ENCODE measurements around the gene SEMA3F.

The SEMA3F gene

DNA sequence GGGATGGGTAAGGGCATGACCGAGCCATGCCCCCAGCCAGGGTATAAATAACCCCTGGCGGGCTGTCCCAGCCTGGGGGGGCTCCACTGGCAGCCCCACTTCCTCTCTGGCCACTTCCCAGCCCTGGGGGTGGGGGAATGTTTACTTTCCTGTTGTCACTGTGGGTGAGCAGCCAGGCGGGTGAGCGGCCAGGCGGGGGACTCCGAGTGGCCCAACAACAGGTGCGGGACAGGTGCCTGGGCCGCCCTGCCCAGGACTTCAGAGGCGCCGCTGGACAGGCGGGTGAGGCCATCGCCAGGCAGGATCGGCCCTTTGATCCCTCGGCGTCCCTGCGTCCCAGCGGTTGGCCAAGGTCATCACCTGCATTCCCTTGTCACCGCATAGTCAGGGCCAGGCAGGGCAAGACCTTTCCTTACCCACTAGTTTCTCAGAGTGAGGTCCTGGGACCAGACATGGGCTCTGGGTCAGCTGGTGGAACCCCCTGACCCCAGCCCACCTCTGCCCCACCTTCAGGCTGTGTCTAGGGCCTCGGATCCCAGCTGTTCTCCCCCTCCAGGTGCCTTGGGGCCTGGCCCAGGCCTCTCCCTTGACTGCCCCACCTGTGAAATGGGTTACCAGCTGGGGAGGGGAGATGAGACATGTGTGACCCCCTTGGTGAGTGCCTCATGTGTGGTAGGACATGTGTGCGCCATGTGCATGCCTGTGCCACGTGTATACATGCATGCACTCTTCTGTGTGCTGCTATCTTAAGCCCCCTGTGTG, 16.6 kb downstream of the SEMA3F start:
- no peak for DNase-seq

- DNase-seq: no peak
Observed at GRCh38 chr3:50172626-50173220, 17.6 kb downstream of the SEMA3F start.

- no peak for DNase-seq
Observed at GRCh38 chr3:50173685-50174516, 18.8 kb downstream of the SEMA3F start.

GRCh38 chr3:50174517-50174895, 19.4 kb downstream of the SEMA3F start:
- DNase-seq: no peak

DNA sequence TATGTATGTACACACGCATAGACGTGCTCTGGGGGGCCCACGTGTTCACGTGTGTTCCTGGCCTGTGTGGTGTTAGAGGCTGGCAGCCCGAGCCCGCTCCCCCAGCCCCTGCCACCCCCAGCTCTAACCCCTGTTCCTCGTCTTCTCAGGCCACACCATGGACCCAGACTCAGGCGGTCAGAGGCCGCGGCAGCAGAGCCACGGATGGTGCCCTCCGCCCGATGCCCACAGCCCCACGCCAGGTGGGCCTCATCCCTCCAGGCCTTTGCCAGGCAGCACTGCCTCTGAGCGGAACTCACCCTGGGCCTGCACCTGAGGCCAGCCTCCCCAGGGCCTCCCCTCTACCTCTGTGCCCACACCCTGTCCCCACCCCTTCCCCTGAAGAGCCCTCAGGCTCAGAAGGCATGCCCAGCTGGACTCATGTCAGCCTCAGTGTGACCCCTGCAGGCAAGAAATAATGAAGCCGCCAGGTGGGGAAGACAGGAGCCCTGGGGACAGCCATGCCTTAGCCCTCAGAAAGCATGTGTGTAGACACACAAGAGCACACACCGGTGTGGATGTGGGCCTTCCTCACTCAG, 19.9 kb downstream of the SEMA3F start:
- no peak for DNase-seq

DNA sequence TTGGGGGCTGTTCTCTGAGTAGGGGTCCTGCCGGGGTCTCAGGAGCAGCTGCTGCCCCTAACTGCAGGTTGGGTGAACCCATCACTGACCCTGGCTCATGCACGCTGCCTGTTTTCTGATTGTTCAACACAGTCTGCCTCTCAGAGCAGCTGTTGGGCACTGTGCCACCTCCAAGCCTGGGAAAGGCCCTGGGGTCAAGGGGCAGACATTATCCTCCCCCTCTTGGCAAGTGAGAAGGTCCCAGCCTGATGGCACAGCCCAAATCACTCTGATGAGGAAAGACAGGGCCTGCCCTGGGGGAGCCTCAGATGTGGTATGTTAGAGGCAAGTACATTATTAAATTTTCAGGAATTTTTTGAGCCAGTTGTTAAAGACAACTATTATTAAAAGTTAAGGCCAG, 22.2 kb downstream of the SEMA3F start:
- no peak for DNase-seq

DNA sequence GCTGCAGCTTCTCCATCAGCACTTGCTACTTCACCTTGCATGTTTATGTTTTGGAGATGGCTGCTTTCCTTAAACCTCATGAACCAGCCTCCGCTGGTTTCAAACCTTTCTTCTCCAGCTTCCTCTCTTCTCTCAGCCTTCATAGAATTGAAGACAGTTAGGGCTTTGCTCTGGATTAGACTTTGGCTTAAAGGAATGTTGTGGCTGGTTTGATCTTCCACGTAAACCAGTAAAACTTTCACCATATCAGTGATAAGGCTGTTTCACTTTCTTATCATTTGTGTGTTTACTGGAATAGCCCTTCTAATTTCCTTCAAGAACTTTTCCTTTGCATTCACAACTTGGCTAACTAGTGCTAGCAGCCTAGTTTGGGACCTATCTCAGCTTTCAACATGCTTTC, 24.6 kb downstream of the SEMA3F start:
- DNase-seq: no peak

GRCh38 chr3:50181985-50182384, 26.9 kb downstream of the SEMA3F start:
- no peak for DNase-seq

DNA sequence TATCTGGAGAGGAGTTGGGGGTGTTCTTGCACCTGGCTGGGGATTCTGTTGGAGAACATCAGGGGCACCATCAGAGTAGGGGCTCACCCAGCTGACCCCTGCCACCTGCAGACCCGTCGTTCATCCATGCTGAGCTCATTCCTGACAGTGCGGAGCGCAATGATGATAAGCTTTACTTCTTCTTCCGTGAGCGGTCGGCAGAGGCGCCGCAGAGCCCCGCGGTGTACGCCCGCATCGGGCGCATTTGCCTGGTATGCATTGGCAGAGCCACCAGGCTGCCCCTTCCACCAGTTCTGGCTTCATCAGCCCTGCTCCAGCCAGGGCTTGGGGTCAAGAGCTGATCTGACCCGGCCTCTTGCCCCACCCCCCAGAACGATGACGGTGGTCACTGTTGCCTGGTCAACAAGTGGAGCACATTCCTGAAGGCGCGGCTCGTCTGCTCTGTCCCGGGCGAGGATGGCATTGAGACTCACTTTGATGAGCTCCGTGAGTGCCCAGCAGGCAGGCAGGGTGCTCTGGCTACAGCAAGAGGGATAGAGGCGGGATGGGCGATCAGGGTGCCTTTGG, 27.5 kb downstream of the SEMA3F start:
- DNase-seq: no peak

DNA sequence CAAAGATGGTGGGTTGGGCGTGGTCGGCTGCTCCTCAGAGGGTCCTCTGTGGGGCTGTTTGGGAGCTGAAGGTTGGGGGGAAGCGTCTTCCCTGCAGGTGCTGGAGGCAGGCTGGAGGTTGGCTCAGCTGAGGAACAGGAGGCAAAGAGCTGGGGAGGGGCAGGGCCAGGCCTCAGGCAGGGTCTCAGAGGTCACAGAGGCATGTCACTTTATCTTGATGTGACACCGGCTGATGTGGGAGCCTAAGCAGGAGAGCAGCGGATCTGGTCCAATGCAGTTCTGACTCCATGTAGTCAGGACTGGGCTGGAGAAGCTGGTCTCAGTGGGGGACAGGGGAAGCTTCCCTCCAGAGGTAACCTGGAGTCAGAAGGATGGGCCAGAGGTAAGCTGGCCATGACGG, 28.6 kb downstream of the SEMA3F start:
- no peak for DNase-seq

GRCh38 chr3:50184242-50184978, 29.3 kb downstream of the SEMA3F start:
- DNase-seq: no peak

DNA sequence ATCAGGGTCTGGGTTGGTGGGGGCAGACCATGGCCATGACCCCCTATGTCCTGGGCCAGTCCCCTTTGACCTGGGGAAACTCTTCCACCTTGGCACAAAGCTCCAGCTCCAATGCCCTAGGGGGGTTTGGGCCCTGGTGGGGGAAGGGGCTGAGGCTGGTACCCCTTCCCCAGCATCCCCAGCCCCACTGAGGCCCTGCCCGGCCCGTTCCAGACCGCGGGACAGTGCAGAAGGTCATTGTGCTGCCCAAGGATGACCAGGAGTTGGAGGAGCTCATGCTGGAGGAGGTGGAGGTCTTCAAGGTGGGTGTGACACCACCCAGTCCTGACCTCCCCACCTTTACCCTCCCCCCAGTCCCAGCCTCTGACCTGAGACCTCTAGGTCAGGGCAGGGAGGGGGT, 30.1 kb downstream of the SEMA3F start:
- DNase-seq: no peak

DNA sequence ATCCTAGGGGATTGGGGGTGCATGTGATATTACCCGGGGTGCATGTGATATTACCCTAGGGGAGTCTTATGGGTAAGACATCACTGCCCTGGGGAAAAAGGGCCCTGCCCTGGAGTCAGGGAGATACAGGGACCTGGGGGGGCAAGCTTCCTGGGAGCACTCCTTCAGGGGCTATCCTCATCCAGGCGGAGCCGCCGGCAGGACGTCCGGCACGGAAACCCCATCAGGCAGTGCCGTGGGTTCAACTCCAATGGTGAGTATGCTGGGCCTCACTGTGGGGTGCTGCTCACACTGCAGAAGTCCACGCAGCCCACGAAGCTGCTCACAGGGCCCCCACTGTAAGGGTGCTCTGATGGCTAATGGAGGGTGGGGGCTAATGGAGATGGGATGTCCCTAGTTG, 31.0 kb downstream of the SEMA3F start:
- DNase-seq: no peak

DNA sequence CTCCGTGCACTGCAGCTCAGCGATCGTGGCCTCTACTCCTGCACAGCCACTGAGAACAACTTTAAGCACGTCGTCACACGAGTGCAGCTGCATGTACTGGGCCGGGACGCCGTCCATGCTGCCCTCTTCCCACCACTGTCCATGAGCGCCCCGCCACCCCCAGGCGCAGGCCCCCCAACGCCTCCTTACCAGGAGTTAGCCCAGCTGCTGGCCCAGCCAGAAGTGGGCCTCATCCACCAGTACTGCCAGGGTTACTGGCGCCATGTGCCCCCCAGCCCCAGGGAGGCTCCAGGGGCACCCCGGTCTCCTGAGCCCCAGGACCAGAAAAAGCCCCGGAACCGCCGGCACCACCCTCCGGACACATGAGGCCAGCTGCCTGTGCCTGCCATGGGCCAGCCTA, 32.6 kb downstream of the SEMA3F start:
- no peak for DNase-seq

GRCh38 chr3:50189274-50189673, 34.1 kb downstream of the SEMA3F start:
- no peak for DNase-seq

- no peak for DNase-seq
Observed at GRCh38 chr3:50189989-50190388, 34.9 kb downstream of the SEMA3F start.

GRCh38 chr3:50190936-50191660, 36.0 kb downstream of the SEMA3F start, which contains the start of gene GNAT1:
TSS of gene GNAT1 (plus strand) at chr3:50191610. CDS start at chr3:50191726, 116 bp downstream.
- DNase-seq: no peak

DNA sequence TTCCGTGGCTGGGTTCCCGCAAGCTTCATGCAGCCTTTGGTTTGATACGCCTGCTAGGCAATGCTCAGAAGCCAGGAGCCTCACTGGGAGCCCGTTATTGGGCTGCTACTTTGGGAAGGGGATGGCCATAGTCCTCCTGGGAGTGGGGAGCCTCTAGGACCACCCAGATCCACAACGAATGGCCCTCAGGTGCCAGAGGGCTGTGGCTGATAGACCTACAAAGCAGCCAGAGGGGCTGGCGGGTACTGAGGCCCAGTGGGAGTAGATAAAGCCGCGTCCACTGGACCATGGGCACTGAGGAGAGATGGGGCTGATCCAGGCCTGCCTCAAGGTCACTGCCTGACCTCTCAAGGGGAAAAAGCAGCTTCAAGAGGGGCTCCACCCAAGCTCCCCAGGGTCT, 37.0 kb downstream of the SEMA3F start:
- DNase-seq: no peak

DNA sequence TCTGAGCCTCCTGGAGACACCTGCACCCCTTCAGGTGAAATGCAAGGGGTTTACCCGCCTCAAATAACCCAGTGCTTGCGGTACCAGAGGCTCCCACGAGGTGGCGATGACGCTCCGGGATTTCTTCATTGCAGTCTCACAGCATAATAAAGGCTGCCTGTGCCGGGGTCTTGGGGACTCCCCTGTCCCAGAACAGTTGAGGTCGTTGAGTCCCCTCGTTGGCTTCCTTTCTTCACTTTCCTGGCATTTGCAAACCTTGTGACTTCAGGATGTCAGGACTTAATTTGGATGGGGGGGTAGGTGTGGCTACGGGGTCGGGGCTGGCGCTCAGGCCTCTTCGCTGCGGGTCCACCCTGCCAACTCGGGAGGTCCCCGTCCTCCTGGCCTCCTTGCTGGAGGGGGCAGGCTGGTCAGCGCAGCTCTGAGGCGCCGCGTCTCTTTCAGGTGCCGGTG, 37.6 kb downstream of the SEMA3F start:
- peak; percentile 33 to 86 (median 68) for DNase-seq

- DNase-seq: no peak
Observed at GRCh38 chr3:50193286-50193685, 38.2 kb downstream of the SEMA3F start.

DNA sequence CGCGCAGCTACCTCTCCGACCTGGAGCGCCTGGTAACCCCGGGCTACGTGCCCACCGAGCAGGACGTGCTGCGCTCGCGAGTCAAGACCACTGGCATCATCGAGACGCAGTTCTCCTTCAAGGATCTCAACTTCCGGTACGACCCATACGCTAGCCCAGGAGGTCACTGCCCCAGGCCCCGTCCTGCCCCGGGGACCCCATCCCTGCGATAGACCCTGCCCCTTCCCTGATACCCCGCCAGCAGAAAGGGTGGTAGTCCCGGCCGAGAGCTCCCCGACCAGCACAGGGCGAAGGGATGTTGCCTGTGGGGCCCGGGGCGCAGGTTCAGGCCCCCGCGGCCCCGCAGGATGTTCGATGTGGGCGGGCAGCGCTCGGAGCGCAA, 38.6 kb downstream of the SEMA3F start:
- DNase-seq: no peak
